K562 (cell line): ENCODE data around the gene SIDT2. TPM values are rescaled to one million over a fixed set of nuclear protein-coding genes. Genes with fewer than 3 reads are reported as not detected.

Source experiments
- CEBPZ ChIP-seq: fragments of 150-350 bp; IDR thresholded peaks from 2 replicates; pipeline ENCODE4 v1.6.1; 2014; ENCODE audit warnings: low read depth, mild to moderate bottlenecking, low read length, borderline replicate concordance
- EHMT2 ChIP-seq: fragments of 450-650 bp; IDR thresholded peaks from 2 replicates; pipeline ENCODE4 v1.6.1; 2018; ENCODE audit warnings: antibody characterized with exemption
- ESRRA ChIP-seq: fragments of 450-650 bp; IDR thresholded peaks from 2 replicates; pipeline ENCODE4 v1.6.1; 2014; ENCODE audit warnings: low read depth, mild to moderate bottlenecking, moderate library complexity, borderline replicate concordance
- HBP1 ChIP-seq: fragments of 450-650 bp; formaldehyde crosslinking; IDR thresholded peaks from 2 replicates; pipeline ENCODE4 v1.4.0; 2022; ENCODE audit warnings: missing genetic modification characterization
- KDM2B ChIP-seq: fragments of 250-450 bp; sonication (Bioruptor Pico); IDR thresholded peaks from 2 replicates; pipeline ENCODE4 v1.8.0; 2021; ENCODE audit warnings: mild to moderate bottlenecking, moderate library complexity
- KDM4B ChIP-seq, 2 experiments: fragments of 450-650 bp in 1 of 2; sonication (generic) in 1 of 2; IDR thresholded peaks; 2 replicates each; pipeline ENCODE4 v1.6.1; 2016 to 2017; ENCODE audit warnings: borderline replicate concordance in 2 of 2, antibody characterized with exemption in 1 of 2, low read depth in 1 of 2, mild to moderate bottlenecking in 1 of 2
- NKRF ChIP-seq: fragments of 450-650 bp; IDR thresholded peaks from 2 replicates; pipeline ENCODE4 v1.6.1; 2016; ENCODE audit warnings: borderline replicate concordance
- PHTF2 ChIP-seq: fragments of 250-450 bp; sonication (Bioruptor Pico); IDR thresholded peaks from 2 replicates; pipeline ENCODE4 v1.5.0; 2021; ENCODE audit warnings: mild to moderate bottlenecking
- RCOR1 ChIP-seq, 2 experiments: IDR thresholded peaks; 2 replicates each; pipeline ENCODE4 v1.6.1; 2012; ENCODE audit warnings: low read depth in 2 of 2, low read length in 2 of 2, borderline replicate concordance in 1 of 2, improper control_type of control experiment in 1 of 2
- RFX7 ChIP-seq: fragments of 250-450 bp; sonication (Bioruptor Pico); IDR thresholded peaks from 2 replicates; pipeline ENCODE4 v1.5.1; 2021; ENCODE audit warnings: mild to moderate bottlenecking
- SAP30 ChIP-seq: fragments of 200-600 bp; sonication (generic); IDR thresholded peaks from 2 replicates; pipeline ENCODE4 v1.6.1; 2012; ENCODE audit warnings: borderline replicate concordance, low read depth, mild to moderate bottlenecking, moderate library complexity, low read length, control low read depth, inconsistent platforms; ENCODE audit not compliant: insufficient read depth, poor library complexity, severe bottlenecking
- SIN3A ChIP-seq, 2 experiments: fragments of 150-350 bp in 1 of 2; IDR thresholded peaks; 2 replicates each; pipeline ENCODE4 v1.6.1; 2011 to 2016; ENCODE audit warnings: borderline replicate concordance in 2 of 2, low read depth in 2 of 2, low read length in 2 of 2, mild to moderate bottlenecking in 2 of 2, moderate library complexity in 2 of 2; ENCODE audit not compliant: control insufficient read depth in 1 of 2
- SIX5 ChIP-seq, 2 experiments: IDR thresholded peaks; 2 replicates each; pipeline ENCODE4 v1.6.1; 2011; ENCODE audit warnings: low read length in 2 of 2, borderline replicate concordance in 1 of 2, low read depth in 1 of 2, mild to moderate bottlenecking in 1 of 2, moderate library complexity in 1 of 2; ENCODE audit not compliant: insufficient read depth in 1 of 2
- SLC30A9 ChIP-seq: fragments of 250-450 bp; sonication (Bioruptor Pico); IDR thresholded peaks from 2 replicates; pipeline ENCODE4 v1.8.0; 2022; ENCODE audit warnings: mild to moderate bottlenecking, moderate library complexity
- TCF3 ChIP-seq: sonication (generic); formaldehyde crosslinking; IDR thresholded peaks from 2 replicates; pipeline ENCODE4 v1.4.0; 2020; ENCODE audit warnings: mild to moderate bottlenecking, missing genetic modification reagents
- ZBTB8A ChIP-seq: fragments of 450-650 bp; IDR thresholded peaks from 2 replicates; pipeline ENCODE4 v1.6.1; 2018; ENCODE audit warnings: mild to moderate bottlenecking, moderate library complexity; ENCODE audit not compliant: partially characterized antibody
- ZNF354B ChIP-seq: fragments of 250-450 bp; sonication (Bioruptor Pico); IDR thresholded peaks from 2 replicates; pipeline ENCODE4 v1.4.0; 2020
- ZNF583 ChIP-seq: fragments of 250-450 bp; sonication (Bioruptor Pico); IDR thresholded peaks from 2 replicates; pipeline ENCODE4 v1.4.0; 2020
- polyA plus RNA-seq, 8 experiments: library from polyadenylated mRNA; depleted of rRNA in 4 of 8; stranded (reverse) in 5 of 8; unstranded in 3 of 8; fragments of >200 nt; fragmentation: Nextera tagmentation in 2 of 8; fragmentation: Illumina TruSeq in 1 of 8; extraction: Ambion mirVana in 2 of 8; extraction: Trizol in 1 of 8; gene quantifications; 2 replicates each; pipeline versions ENCODE4 v1.2.1 to v1.2.3, GENCODE V29; 2011 to 2014; ENCODE audit warnings: inconsistent platforms in 1 of 8, missing spikeins in 1 of 8
- total RNA-seq, 7 experiments: library from RNA; depleted of rRNA in 6 of 7; stranded (reverse); fragments of >200 nt in 6 of 7; fragmentation: Illumina TruSeq in 2 of 7; extraction: Trizol in 2 of 7; gene quantifications; 2 replicates each; pipeline versions ENCODE4 v1.2.1 to v1.2.3, GENCODE V29; 2011 to 2021; ENCODE audit warnings: low replicate concordance in 1 of 7

Gene SIDT2
- total and polyA plus RNA-seq, 9 of the 15 experiments (the other 6 are each of a cell fraction or from before 2014, with no cell fraction given) = 2.4 to 20.2 (median 6.5) TPM

GRCh38 chr11:117144477-117145392 is 33.8 kb upstream of the SIDT2 start (continued):
- TF ChIP-seq SAP30 = peak; percentile 45
- TF ChIP-seq ESRRA = peak; percentile 50; the same call in 1 of the 2 replicates
- peak; percentile 19; the same call in 1 of the 2 replicates for TF ChIP-seq NKRF
- TF ChIP-seq PHTF2 (CRISPR knock-in tag) = no peak
- no peak for TF ChIP-seq ZNF354B (CRISPR knock-in tag)
- no peak for TF ChIP-seq SIX5 (IDR thresholded peaks at IDR 0.05; ENCODE audit: borderline replicate concordance in 1 of 2, insufficient read depth in 1 of 2, low read depth in 1 of 2, low read length in 2 of 2)
- TF ChIP-seq ZNF583 (CRISPR knock-in tag) = no peak
- TF ChIP-seq ZBTB8A = no peak
- TF ChIP-seq CEBPZ = no peak
- no peak for TF ChIP-seq TCF3 (CRISPR knock-in tag)
- no peak for TF ChIP-seq HBP1
- TF ChIP-seq SIN3A (IDR thresholded peaks at IDR 0.05; ENCODE audit: borderline replicate concordance in 2 of 2, control insufficient read depth in 1 of 2, low read depth in 2 of 2, low read length in 2 of 2) = peak; percentile 34; a peak in 2 of 4 replicates
- TF ChIP-seq KDM2B = peak; percentile 15; the same call in 1 of the 2 replicates
- TF ChIP-seq EHMT2 = no peak
- TF ChIP-seq KDM4B (IDR thresholded peaks at IDR 0.05; ENCODE audit: borderline replicate concordance in 2 of 2, low read depth in 1 of 2) = no peak
- no peak for TF ChIP-seq SLC30A9 (CRISPR knock-in tag)
- TF ChIP-seq RFX7 (CRISPR knock-in tag) = no peak
- TF ChIP-seq RCOR1 (IDR thresholded peaks at IDR 0.05; ENCODE audit: borderline replicate concordance in 1 of 2, low read depth in 2 of 2, low read length in 2 of 2) = no peak
